KOPT-K1 (cell line): ENCODE data around the gene CYBC1.

Source experiments
- H3K27ac ChIP-seq: fragments of 200-600 bp; sonication (generic); 2 replicates; pipeline ENCODE4 v1.5.1; 2016; ENCODE audit warnings: antibody characterized with exemption, mild to moderate bottlenecking, low read depth, low read length; ENCODE audit not compliant: poor library complexity, severe bottlenecking
- H3K36me3 ChIP-seq: fragments of 200-600 bp; sonication (generic); 2 replicates; pipeline ENCODE4 v1.5.1; 2017; ENCODE audit warnings: antibody characterized with exemption, mild to moderate bottlenecking, low read length, moderate library complexity; ENCODE audit not compliant: insufficient read depth
- H3K9me3 ChIP-seq: fragments of 200-600 bp; sonication (generic); 2 replicates; pipeline ENCODE4 v1.5.1; 2017; ENCODE audit warnings: antibody characterized with exemption, low read length, mild to moderate bottlenecking; ENCODE audit not compliant: insufficient read depth, poor library complexity, severe bottlenecking

The CYBC1 gene

DNA sequence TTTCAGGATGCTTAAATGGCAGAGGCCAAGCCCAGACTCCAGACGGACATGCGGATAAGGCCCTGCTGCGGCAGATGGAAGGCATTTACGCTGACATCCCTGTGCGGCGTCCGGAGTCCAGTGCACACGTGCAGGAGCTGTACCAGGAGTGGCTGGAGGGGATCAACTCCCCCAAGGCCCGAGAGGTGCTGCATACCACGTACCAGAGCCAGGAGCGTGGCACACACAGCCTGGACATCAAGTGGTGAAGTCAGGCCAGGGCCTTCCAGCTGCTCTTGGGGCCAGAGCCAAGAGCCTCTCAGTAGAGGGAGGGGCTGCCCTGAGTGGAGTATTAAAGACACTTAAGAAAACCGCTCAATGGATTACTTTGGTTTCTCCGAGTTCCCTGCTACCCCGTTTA, 37.4 kb upstream of the CYBC1 start:
- Histone ChIP-seq H3K9me3 (no peaks in the 10 kb centered on the region), H3K36me3 (peaks cover 69% of the 10 kb centered on the region), H3K27ac (no peak overlapping the region)

DNA sequence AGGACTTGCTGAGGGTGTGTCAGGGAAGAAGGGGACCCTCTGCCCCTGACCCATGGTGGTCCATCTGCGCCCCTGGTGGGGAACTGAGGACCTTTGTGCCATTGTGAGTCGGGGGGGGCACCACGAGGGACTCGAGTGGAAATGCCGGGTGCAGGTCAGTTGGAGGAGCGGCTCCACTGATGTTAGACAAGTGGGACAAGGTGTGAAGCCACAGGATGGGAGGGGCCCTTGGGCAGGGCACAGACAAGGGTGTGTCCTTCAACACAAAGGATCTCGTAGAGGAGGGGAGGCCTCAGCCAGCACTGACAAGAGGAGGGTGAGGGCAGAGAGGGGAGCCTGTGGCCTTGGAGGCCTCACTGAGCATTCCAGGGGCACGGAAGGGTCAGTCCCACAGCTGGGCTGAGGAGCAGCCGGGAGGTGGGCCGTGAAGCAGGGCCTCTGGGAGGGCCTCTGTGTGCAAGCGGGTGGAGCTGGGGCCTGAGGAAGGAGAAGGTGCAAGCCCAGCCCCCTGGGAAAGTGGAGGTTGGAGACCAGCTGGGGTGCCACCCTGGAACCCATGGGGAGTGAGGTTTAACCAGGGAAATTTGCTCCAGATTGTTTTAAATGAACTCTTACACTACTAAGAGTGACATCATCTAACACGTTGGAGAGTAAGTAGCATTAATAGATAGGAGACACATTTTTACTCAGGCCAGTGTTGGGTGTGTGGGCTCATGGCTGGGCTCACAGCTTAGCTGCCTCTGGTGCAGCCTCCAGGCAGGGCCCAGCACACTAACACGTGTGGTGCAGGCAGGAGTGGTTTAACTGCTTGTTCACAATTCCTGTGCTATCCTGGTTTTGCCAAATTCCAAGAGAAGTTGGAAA, 35.9 kb upstream of the CYBC1 start:
- no peak overlapping the region for H3K27ac ChIP-seq
- no peaks in the 10 kb centered on the region for H3K9me3 ChIP-seq
- H3K36me3 ChIP-seq, result peaks cover 83% of the 10 kb centered on the region

DNA sequence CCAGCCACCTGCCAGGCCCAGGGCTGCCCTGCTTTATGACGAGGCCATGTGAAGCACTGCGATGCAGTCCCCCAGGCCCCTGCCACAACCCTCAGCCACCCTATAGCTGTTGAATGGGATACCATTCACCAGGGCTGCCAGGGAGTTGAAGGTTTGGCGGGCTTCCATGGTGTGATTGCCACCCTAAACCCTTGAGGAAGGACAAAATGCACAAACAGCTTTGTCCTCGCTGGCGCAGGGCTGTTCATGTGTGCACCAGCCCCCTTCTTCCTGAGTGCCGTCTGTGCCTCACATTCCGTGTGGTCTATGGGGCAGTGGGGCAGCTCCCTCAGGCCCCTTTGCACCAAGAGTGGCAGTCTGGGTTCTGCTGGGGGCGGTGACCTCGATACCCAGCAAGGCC, 33.3 kb upstream of the CYBC1 start:
- Histone ChIP-seq H3K27ac (no peak overlapping the region), H3K36me3 (peaks cover 100% of the 10 kb centered on the region), H3K9me3 (no peaks in the 10 kb centered on the region)

DNA sequence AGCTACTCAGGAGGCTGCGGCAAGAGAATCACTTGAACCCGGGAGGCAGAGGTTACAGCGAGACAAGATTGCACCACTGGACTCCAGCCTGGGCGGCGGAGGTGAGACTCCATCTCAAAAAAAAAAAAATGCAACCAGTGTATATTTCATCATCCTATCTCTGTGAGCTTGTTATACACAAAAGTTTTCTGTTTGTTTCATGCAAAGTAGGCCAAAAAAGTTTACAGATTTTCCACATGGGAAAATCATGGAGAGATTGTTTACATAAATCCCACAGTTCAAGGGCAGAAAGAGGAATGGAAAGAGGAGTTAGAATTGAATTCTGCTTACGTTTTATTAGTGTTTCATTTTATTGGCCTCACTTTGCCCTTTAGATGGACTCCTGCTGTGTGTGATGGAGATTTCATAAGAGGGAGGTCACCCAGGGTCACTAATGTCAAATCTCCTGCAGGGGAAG, 32.7 kb upstream of the CYBC1 start:
- peaks cover 100% of the 10 kb centered on the region for H3K36me3 ChIP-seq
- no peak overlapping the region for H3K27ac ChIP-seq
- no peaks in the 10 kb centered on the region for H3K9me3 ChIP-seq

DNA sequence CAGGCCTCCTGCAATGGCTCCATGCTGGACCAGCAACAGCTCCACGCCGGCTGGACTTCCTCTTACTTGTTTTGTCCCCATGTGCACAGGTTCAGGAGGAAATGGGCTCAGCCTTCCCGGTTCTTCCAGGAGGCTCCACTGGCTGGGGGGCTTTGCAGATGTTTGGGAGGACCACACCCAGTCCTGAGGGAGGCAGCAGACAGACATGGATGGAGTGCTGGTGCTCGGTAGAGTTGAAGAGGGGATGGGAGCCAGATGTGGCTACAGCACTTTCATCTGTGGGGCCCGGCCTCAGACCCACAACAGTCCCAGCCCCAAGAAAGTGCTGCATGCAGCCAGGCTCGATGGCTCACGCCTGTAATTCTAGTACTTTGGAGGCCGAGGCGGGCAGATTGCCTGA, 29.8 kb upstream of the CYBC1 start:
- Histone ChIP-seq H3K9me3 (no peaks in the 10 kb centered on the region), H3K36me3 (peaks cover 99% of the 10 kb centered on the region), H3K27ac (no peak overlapping the region)

DNA sequence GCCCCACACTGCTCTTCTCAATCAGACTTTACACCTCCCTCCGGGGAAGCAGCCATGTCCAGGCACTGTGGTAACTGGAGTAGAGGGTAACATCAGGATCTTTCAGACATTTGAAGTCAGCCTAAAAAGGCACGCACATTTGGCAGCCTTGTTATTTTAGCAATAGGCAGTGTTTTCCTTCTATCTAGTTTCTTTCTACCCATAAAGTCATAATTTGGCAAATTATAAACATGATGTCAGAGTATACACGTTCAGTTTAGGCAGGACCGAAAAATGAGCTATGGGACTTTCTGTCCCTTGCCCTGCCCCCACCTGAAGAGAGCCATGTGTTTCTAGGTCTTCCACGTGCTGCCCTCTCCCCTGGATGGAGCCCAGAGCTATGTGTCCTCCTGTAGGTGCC, 29.1 kb upstream of the CYBC1 start:
- peak overlapping the region; percentile 31 for H3K27ac ChIP-seq
- H3K36me3 ChIP-seq, result peaks cover 99% of the 10 kb centered on the region
- H3K9me3 ChIP-seq, result no peaks in the 10 kb centered on the region

DNA sequence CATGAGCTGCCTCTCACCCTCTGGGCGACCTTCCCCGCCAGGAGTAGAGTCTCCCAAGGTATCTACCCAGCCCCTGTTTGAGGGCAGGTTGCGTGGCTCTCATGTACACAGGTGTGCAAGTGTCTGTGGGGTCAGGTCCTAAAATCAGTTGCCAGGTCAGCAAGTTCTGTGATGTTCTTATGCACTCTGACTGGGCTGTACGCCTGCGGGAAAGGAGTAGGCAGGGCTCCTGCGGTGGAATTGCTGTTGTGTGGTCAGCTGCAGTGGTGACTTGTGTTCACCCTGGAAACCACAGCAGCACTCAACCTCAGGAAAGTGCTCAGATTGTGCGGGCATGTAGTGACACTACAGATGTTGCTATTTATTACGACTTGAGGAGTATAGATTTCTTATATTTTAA, 27.4 kb upstream of the CYBC1 start:
- Histone ChIP-seq H3K9me3 (no peaks in the 10 kb centered on the region), H3K36me3 (peaks cover 99% of the 10 kb centered on the region), H3K27ac (no peak overlapping the region)

DNA sequence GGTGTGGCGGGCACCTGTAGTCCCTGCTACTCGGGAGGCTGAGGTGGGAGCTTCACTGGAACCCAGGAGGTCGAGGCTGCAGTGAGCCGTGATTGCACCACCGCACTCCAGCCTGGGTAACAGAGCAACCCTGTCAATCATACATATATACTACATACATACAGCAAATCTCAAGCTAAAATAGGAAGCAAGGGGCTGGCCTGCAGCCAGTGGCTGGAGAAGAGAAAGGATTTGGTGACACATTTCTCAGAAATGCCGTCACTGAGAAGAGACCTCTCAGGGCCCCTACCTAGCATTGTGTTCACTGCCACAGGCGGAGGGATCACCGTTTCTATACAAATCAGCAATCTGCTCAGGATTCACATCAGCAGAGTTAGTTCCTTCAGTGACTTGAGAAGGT, 24.9 kb upstream of the CYBC1 start:
- Histone ChIP-seq H3K27ac (no peak overlapping the region), H3K9me3 (no peaks in the 10 kb centered on the region), H3K36me3 (peaks cover 97% of the 10 kb centered on the region)

DNA sequence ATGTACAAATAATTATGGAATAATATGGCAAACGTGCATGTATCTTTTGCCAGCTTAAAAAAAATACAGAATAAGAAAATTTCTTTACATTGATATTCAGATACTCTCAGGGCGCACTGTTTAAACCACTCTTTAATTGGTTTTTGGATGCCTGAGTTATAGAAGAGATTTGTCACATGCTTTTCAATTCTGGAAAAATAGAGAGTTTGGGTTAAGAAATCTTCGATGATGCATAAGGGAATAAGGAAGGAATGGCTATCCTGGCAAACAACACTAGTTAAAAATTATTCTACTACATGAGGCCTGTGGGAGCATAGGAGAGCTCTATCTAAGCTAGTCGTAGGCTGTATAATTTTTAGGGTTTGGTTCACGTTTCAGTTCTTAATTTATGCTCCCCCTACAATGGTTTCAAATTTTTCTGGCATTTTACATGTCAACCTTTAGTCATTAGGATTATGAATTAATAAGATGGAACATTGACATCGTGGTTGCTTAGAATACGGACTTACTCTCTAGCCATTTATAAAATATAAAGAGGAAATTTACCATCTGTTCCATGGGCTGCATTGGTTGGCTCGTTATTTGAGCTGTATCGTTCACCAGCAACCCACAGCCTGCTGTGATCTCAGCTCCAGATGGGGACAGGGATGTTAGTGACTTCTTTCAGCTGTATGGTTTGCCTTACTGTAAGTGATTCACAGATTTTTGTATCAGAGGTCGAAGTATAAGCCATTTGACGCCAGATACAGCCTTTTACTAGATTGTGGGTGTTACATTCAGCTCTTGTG, 23.9 kb upstream of the CYBC1 start:
- peaks cover 97% of the 10 kb centered on the region for H3K36me3 ChIP-seq
- H3K27ac ChIP-seq, result no peak overlapping the region
- H3K9me3 ChIP-seq, result no peaks in the 10 kb centered on the region

DNA sequence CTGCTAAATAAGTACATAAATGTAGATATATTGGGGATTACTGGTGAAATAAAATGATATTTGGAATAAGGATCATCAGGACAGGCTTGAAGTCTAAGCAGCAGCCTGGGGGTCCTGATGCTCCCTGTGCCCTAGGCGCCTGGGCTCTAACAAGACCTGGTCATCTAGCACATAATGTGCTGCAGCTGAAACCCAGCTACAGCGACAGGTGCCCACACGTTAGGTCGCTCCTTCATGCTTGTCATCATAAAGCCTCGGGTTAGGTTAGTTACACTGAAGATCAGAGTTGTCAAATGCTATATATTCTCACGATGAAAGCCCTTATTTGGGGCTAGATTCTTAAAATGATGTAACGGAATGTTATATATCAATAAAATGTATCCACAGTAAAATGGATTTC, 19.5 kb upstream of the CYBC1 start:
- no peaks in the 10 kb centered on the region for H3K9me3 ChIP-seq
- H3K27ac ChIP-seq, result no peak overlapping the region
- peaks cover 98% of the 10 kb centered on the region for H3K36me3 ChIP-seq

DNA sequence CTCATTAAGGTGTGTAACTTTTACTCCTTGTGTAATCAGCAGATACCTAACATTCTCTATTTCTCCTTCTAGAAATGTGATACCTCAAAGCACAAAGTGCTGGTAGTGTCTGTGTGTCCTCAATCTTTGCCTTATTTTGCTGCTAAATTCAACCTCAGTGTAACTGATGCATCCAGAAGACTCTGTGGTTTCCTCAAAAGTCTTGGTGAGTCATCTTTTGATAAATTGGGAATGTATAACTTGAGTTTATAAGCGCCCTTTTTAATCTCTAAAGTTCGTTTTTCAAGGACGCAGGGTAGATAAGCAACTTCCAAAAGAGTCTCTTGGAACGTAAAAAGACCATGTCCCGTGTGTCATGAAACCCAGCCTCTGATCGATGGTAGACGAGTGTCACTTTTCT, 18.1 kb upstream of the CYBC1 start:
- Histone ChIP-seq H3K36me3 (peaks cover 98% of the 10 kb centered on the region), H3K27ac (no peak overlapping the region)

DNA sequence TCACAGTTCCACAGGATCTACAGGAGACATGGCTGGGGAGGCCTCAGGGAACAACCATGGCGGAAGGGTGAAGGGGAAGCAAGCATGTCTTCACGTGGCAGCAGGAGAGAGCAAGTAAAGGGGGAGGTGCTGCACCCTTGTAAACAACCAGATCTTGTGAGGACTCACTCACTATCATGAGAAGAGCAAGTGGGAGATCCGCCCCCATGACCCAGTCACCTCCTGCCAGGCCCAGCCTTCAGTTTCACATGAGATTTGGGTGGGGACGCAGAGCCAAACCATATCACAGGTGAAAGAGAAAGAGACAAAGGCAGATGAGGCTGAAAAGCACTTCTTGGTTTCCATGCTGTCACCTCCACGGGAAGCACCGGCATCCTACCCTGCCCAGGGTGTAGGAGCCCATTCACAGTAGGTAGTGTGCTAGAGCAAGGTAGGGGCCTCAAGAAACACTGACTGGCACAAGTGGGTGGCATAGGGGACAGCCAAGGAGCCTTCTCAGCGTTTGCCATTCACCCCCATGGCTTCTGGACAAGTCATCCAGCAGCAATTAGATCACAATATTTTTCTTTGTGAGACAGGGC, 14.6 kb upstream of the CYBC1 start:
- peaks cover 100% of the 10 kb centered on the region for H3K36me3 ChIP-seq
- no peak overlapping the region for H3K27ac ChIP-seq
- no peaks in the 10 kb centered on the region for H3K9me3 ChIP-seq

More for the DNA sequence above, 18.1 kb upstream of the CYBC1 start:
- H3K9me3 ChIP-seq, result no peaks in the 10 kb centered on the region

DNA sequence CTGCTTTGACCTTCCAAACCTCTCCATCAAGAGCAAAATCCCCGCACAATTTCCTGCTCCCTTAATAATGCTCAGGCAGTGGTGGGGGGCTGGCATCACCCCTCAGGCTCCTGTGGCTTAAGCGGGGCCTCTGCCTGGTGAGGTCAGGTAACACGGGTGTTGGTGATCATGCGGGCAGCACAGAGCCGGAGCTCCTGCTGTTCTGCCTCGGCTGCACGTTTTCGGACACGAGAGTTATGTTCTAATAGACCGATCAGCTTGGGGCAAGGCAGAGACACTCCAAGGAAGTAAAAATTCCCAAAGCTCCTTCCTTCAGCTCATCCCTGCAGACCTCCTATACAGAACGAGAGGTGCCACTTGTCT, 14.0 kb upstream of the CYBC1 start:
- Histone ChIP-seq H3K27ac (no peak overlapping the region), H3K36me3 (peaks cover 99% of the 10 kb centered on the region), H3K9me3 (no peaks in the 10 kb centered on the region)

DNA sequence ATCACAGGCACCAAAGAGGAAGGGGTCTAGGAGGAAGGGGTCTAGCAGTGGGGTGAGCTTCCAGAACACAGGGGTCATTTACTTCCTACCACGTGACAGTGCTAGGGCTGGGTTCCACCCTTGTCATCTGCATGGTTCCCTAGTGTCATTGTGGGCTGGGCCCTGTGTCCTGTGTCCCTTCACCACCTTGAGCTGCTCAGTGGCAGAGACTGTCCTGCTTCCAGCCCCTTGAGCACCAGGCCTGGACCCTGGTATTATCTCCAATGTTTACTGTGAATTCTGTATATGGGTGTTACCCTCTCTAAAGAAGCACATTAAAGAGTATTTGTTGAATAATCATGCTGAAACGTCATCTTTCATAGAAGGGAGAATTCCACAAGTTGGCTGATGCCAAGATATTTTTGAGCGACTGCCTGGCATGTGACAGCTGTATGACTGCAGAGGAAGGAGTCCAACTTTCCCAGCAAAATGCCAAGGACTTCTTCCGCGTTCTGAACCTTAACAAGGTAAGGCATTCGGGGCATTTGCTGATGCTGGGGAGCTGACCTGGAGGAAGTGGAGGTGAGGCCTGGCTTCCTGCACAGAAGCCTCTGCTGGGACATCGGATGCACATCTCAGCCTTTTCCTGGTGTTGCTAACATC, 13.5 kb upstream of the CYBC1 start:
- Histone ChIP-seq H3K9me3 (no peaks in the 10 kb centered on the region), H3K27ac (no peak overlapping the region), H3K36me3 (peaks cover 94% of the 10 kb centered on the region)

DNA sequence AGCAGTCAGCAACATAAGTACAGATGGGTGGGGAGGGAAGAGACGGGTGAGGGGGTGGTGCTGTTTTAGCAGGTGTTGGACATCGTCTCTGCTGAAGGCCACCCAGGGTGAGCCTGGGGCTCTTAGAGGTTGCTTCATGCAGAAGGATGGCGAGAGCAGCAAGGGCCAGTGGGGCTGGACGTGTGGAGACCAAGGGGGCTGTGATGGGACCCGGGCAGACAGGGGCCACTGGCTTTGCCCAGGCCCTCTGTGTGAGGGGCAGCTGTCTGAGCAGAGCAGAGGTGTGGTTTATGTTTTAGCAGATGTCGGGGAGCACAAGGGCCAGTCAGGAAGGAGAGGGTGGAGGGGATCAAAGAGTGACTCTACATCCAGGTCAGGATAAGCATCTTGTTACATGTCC, 12.8 kb upstream of the CYBC1 start:
- Histone ChIP-seq H3K36me3 (peaks cover 87% of the 10 kb centered on the region), H3K27ac (no peak overlapping the region)

More for the DNA sequence above, 12.8 kb upstream of the CYBC1 start:
- H3K9me3 ChIP-seq, result no peaks in the 10 kb centered on the region
